Right ventricle myocardium superior (tissue), 1 donor: ENCODE measurements around the gene FBXO17. TPM values are rescaled to one million over a fixed set of nuclear protein-coding genes. Genes with fewer than 3 reads are reported as not detected.
"Not testable (repeated sequence)": the region's sequence is repeated elsewhere in the genome, so short reads cannot be mapped to it uniquely, and the experiment has no call there.

Experiments used
- ATAC-seq: fragments of 200-7000 bp; cut with Tn5 transposase; one replicate; pipeline ENCODE4 v1.9.1; 2020; ENCODE audit warnings: mild to moderate bottlenecking; ENCODE audit not compliant: poor library complexity
- DNase-seq: peaks from one replicate; pipeline ENCODE4 v3.0.0-alpha.2; 2020
- intact Hi-C: fragments of 100-400 bp; cut with DNase I; formaldehyde crosslinking; loops from one replicate; pipeline ENCODE4 v1.11.2; 2022
- long read RNA-seq: library from polyadenylated mRNA; unstranded; transcript quantifications from one replicate; pipeline ENCODE4 v2.0.0, GENCODE V29; 2021
- total RNA-seq: library from RNA; stranded (reverse); fragmentation: NEBNext Ultra II Directional; extraction: Animal tissue kit (Norgen Biotek cat#: 25700); gene quantifications from one replicate; pipeline ENCODE4 v1.2.1, GENCODE V29; 2021
- donor health status: DM: no; HTN: yes; CAD: no; lungs with severe emphysema.

The FBXO17 gene, protein sequence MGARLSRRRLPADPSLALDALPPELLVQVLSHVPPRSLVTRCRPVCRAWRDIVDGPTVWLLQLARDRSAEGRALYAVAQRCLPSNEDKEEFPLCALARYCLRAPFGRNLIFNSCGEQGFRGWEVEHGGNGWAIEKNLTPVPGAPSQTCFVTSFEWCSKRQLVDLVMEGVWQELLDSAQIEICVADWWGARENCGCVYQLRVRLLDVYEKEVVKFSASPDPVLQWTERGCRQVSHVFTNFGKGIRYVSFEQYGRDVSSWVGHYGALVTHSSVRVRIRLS
- total RNA-seq, result 1.7 TPM
- long read RNA-seq, partial matches to known transcripts, result 1 of 5 reads
- long read RNA-seq, other reads (novel, unspliced or antisense), result 1 of 5 reads

GRCh38 chr19:38975214-38975860 lies at the start of gene FBXO17:
Gene FBXO17 (minus strand): TSS chr19:38975742. CDS start chr19:38950319, 25,423 bp downstream.
- ATAC-seq (peak; percentile 94), DNase-seq (peak; percentile 67)
- intact Hi-C loops, result no loop called here

DNA sequence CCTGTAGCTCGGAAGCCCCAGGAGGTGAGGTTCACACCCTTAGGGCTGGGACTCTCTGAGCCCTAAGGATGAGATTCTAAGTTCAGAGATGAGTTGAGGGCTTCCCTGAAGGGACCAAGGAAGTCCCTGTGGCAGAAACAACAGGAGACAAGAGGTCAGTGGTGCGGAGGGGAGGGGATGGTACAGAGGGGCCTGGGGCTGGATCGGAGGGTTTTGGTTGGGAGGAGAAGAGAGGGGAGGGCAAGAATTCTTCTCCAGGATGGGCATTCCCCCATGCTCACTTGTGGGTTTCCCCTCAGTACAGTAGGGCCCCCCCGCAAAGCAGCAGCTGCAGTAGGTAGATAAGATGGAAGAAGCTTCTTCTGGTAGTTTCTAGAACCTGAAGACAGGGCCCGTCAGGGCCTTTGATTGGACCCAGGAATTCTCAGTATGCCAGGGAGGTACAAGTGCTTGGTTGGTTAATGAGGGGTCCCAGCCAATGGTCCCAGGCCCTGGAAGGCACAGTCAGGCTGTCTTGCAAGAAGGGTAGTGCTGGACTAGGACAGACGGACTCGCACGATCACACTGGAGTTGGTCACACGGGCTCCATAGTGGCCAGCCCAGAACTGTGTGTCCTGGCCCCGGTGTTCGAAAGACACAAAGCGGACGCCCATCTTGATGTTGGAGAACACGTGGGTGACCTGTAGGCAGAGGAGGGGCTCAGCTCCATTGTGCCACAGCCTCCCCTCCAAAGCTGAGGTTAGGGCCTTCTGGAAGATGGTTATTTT lies 49.5 kb upstream of the FBXO17 start:
- no peak for ATAC-seq
- no peak for DNase-seq
- intact Hi-C loops, result no loop called here

- ATAC-seq (no peak), DNase-seq (no peak)
- intact Hi-C loops, result no loop called here
These were observed 45.5 kb upstream of the FBXO17 start for GRCh38 chr19:39021063-39021462.

- ATAC-seq (no peak), DNase-seq (no peak)
- intact Hi-C loops, result no loop called here
These were observed 42.1 kb upstream of the FBXO17 start for GRCh38 chr19:39017646-39018045.

DNA sequence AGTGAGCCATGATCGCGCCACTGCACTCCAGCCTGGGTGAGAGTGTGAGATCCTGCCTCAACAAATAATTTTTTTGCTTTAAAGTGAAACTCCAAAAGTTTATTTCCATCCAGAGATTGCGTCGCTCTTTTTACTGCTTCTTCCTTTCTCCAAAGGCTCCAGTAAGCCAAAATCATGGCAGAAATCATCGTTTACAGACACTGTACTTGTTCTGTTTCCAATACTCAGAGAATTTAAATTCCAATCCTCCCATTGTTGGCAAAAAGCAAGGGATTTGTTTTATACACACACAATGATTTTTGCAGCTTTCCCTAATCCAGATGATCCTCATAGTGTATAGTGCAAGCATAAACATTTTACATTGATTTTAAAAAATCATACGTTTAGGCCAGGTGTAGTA lies 41.5 kb upstream of the FBXO17 start:
- intact Hi-C loops, result no loop called here
- no peak for ATAC-seq

DNA sequence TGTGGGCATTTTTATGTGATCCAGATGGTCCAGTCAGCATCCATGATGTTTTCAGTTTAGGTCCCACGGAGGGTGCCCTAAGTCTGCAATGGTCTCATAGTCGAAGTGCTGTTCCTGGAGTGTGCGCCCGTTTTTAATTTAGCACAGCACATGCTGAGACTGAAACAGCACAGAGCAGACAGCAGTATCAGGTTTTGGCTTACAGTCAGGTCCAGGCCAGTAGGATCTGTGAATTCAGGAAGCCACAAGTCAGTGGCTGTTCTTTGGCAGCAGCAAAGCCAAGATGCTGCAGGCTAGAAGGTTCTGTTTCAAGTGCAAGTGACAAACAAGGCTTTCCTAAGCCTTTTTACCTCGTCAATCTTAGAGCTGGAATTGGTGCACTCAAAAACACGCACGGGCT lies 38.5 kb upstream of the FBXO17 start:
- intact Hi-C loops, result no loop called here
- DNase-seq, result no peak
- no peak for ATAC-seq

More for the DNA sequence above, 41.5 kb upstream of the FBXO17 start:
- no peak for DNase-seq

- no peak for ATAC-seq
- intact Hi-C loops, result no loop called here
- no peak for DNase-seq
These were observed 33.5 kb upstream of the FBXO17 start for GRCh38 chr19:39009001-39009400.

DNA sequence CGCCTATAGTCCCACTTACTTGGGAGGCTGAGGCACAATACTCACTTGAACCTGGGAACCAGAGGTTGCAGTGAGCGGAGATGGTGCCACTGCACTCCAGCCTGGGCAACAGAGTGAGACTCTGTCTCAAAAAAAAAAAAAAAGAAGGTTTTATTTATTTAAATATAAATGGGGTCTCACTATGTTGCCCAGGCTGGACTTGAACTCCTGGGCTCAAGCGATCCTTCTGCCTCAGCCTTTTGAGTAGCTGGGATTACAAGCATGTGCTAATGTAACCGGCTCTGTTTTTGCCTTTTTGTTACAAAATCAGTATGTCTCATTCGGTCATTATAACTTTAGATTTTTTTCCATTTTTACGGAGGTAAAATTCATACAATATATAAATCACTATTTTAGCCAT lies 32.6 kb upstream of the FBXO17 start:
- DNase-seq (no peak), ATAC-seq (no peak)
- intact Hi-C loops, result no loop called here

GRCh38 chr19:39007096-39007495 lies 31.6 kb upstream of the FBXO17 start:
- no peak for ATAC-seq
- DNase-seq, result no peak
- intact Hi-C loops, result no loop called here

- no peak for ATAC-seq
- intact Hi-C loops, result no loop called here
- no peak for DNase-seq
These were observed 28.9 kb upstream of the FBXO17 start for GRCh38 chr19:39004403-39004802.

DNA sequence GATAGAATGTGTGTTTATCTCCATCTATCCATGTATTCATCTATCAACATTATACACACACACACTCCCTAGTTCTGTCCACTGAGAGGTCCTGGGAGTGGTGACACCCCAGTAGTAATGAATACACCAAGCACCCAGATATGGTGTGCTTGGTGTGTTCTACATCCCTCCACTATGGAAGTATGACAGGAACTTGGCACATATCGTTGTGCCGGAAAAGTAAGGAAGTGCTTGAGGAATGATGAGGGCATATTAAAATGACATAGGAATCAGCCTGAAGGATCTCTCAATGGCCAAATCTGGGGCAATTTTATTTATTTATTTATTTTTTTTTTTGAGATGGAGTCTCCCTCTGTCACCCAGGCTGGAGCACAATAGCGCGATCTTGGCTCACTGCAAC lies 28.3 kb upstream of the FBXO17 start:
- no peak for ATAC-seq
- intact Hi-C loops, result no loop called here

GRCh38 chr19:39003188-39003587 lies 27.6 kb upstream of the FBXO17 start:
- intact Hi-C loops, result no loop called here
- DNase-seq, result no peak
- ATAC-seq, result no peak

More for the DNA sequence above, 28.3 kb upstream of the FBXO17 start:
- no peak for DNase-seq

DNA sequence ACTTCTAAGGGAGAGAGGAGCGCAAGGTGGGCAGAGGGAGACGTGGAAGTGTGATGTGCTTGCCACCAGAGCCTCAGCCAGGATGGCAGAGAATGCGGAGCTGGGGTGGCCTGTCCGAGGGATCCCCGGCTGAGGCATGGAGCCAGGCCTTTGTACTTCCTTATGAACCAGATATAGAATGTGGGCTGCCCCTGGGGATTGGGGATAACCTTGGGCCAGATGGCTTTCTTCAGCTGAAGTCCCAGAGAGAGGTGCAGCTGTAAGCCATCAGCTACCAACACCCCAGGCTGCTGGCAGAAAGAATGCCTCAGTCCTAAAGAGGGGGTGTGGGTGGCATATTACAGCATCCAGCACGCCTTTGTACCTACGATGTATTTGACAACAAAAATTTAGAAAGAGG lies 25.5 kb upstream of the FBXO17 start:
- DNase-seq (no peak), ATAC-seq (no peak)
- intact Hi-C loops, result no loop called here

- ATAC-seq, intact Hi-C loops, DNase-seq: not testable (repeated sequence)
These were observed 22.0 kb upstream of the FBXO17 start for GRCh38 chr19:38997576-38997975.

- intact Hi-C loops, result no loop called here
- ATAC-seq, result no peak
- DNase-seq, result no peak
These were observed 17.7 kb upstream of the FBXO17 start for GRCh38 chr19:38993271-38993670.

- no peak for ATAC-seq
- DNase-seq, result no peak
- intact Hi-C loops, result no loop called here
These were observed 15.6 kb upstream of the FBXO17 start for GRCh38 chr19:38990949-38991697.

DNA sequence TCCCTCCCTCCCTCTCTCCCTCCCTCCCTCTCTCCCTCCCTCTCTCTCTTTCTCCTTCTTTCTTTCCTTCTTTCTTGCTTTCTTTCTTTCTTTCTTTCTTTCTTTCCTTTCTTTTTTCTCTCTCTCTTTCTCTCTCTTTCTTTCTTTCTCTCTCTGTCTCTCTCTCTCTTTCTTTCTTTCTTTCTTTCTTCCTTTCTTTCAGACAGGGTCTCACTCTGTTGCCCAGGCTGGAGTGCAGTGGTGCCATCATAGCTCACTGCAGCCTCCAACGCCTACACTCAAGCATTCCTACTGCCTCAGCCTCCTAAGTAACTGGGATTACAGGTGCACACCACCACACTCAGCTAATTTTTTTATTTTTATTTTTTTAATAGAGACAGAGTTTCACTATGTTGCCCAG lies 14.1 kb upstream of the FBXO17 start:
- DNase-seq, intact Hi-C loops, ATAC-seq: not testable (repeated sequence)

GRCh38 chr19:38989066-38989605 lies 13.6 kb upstream of the FBXO17 start:
- DNase-seq (no peak), ATAC-seq (no peak)
- intact Hi-C loops, result no loop called here

DNA sequence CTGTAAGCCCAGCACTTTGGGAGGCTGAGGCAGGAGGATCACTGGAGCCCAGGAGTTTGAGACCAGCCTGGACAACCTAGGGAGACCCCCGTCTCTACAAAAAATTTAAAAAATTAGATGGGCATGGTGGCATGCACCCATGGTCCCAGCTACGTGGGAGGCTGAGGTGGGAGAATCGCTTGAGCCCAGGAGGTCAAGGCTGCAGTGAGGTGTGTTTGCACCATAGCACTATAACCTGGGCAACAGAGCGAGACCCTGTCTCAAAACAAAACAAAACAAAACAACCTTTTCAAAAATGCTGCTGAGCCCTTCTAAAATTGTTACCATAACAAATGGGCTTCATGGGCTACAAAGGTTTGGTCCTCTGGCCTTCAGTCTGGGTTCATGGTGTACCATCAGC lies 13.1 kb upstream of the FBXO17 start:
- ATAC-seq, DNase-seq, intact Hi-C loops: not testable (repeated sequence)
